Measurements from ENCODE around the gene KRT14. TPM values are rescaled to one million over a fixed set of nuclear protein-coding genes. Genes with fewer than 3 reads are reported as not detected.
"Not testable (repeated sequence)": the region's sequence is repeated elsewhere in the genome, so short reads cannot be mapped to it uniquely, and the experiment has no call there.

KRT14 gene
- total RNA-seq, 3 donors from 2014 or later (not counting 1 experiment from before 2014, with no cell fraction given), result not detected

DNA sequence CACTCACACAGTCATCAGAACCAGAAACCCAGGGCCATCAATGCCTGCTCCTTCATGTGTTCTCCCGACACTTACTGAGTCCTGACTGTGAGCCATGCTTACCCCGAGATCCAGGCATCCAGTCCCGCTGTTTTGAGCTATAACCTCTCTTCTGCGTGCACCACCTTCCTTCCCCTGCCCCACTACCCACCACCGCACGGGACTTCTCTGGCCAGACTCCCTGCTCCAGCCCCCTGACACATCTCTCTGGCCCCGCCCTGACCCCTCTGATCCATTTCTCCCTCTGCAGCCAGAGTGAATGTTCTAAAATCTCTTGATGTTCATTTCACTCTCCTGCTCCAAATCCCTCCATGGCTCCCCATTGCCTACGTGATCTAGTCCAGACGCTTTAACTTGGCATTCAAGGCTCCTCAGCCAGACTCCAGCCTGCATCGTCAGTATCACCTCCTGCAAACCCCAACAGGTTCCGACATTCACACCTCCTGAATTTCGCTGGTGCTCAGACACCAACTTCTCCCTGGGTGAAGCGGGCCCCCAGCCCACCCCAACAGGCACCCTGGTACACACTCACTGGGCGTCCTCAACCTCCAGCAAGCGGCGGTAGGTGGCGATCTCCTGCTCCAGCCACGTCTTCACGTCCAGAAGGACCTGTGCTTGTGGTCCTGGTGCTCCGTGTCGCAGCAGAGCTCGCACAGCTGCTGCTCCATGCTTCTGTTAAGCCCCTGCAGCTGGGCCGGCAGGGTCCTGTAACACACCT, 40.8 kb upstream of the KRT14 start:
- DNase-seq (no peak), ATAC-seq (no peak)
- Mint-ChIP-seq H3K4me1 (no peaks in the 10 kb centered on the region), H3K4me3 (no peak overlapping the region), H3K27ac (no peak overlapping the region), H3K36me3 (no peaks in the 10 kb centered on the region), H3K9me3 (no peaks in the 10 kb centered on the region), H3K27me3 (ENCODE audit: low read depth in 2 of 2) (peaks cover 0 to 3% of the 10 kb centered on the region in 2 donors)
- Histone ChIP-seq H3K36me3 (ENCODE audit: control insufficient read depth, insufficient read depth, low read length) (no peaks in the 10 kb centered on the region), H3K27me3 (ENCODE audit: control insufficient read depth, insufficient read depth, low read length) (no peaks in the 10 kb centered on the region), H3K27ac (ENCODE audit: low read length) (no peak overlapping the region), H3K4me3 (ENCODE audit: low read length) (no peak overlapping the region), H3K4me1 (ENCODE audit: control insufficient read depth, insufficient read depth, low read length) (no peaks in the 10 kb centered on the region), H3K9me3 (ENCODE audit: control insufficient read depth, insufficient read depth, low read length) (no peaks in the 10 kb centered on the region)
- intact Hi-C loops (cut with micrococcal nuclease), result no loop called here
- TF ChIP-seq CTCF (IDR thresholded peaks at IDR 0.05), result no peak
- WGBS (ENCODE audit: insufficient coverage), result 86% methylated on average over 22 of the region's 23 CpGs

GRCh38 chr17:41626914-41627295, 40.2 kb upstream of the KRT14 start:
- H3K9me3 Mint-ChIP-seq; ATAC-seq; H3K4me1 ChIP-seq (ENCODE audit: control insufficient read depth, insufficient read depth, low read length); H3K27ac ChIP-seq (ENCODE audit: low read length); H3K36me3 Mint-ChIP-seq; H3K4me3 Mint-ChIP-seq; H3K4me3 ChIP-seq (ENCODE audit: low read length); H3K9me3 ChIP-seq (ENCODE audit: control insufficient read depth, insufficient read depth, low read length); DNase-seq; H3K27me3 Mint-ChIP-seq (ENCODE audit: low read depth in 2 of 2); H3K36me3 ChIP-seq (ENCODE audit: control insufficient read depth, insufficient read depth, low read length); H3K27me3 ChIP-seq (ENCODE audit: control insufficient read depth, insufficient read depth, low read length); H3K27ac Mint-ChIP-seq; intact Hi-C loops (cut with micrococcal nuclease); H3K4me1 Mint-ChIP-seq: not testable (repeated sequence)
- 91% methylated on average over 5 of the region's 5 CpGs for WGBS (ENCODE audit: insufficient coverage)

DNA sequence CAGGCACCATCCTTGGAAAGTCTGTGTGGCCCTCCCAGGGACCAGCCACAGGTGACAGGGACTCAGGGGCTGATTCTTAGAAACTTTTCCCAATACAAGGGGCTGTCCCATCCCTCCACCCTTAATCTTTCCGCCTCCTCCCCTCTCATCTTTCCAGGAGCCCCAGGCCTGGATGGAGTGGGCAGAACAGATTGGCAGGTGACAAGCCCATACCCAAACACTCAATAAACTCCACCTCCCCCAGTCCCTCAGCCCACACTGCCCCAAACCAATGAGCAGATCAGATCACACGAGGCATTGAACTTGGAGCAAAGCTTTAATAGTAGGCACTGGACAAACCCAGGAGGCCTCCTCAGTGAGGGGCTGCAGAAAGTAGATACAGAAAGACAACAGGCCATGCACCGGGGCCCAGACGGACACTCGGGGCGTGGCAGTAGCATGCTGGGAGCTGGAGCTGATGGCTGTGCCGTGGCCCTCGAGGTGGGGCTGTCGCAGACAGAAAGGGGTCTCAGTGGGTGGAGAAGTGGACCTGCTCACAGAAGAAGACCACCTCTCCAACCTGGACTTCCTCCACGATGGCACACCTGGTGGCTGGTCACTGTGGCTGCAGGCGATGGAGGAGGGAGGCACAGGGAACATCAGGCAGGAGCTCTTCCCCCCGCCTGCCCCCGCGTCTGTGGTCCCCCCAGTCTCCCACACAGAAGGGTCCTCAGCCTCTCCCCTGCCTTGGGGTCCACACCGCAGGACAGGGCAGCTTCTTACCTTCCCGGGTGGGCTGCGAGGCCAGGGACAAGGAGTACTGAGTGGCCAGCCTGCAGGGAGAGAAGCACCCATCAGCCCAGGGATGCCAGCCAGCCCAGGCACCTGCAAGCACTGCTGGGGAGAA, 39.6 kb upstream of the KRT14 start:
- ATAC-seq; H3K4me3 Mint-ChIP-seq; H3K9me3 ChIP-seq (ENCODE audit: control insufficient read depth, insufficient read depth, low read length); H3K9me3 Mint-ChIP-seq; H3K27ac ChIP-seq (ENCODE audit: low read length); H3K36me3 Mint-ChIP-seq; H3K27me3 ChIP-seq (ENCODE audit: control insufficient read depth, insufficient read depth, low read length); H3K4me3 ChIP-seq (ENCODE audit: low read length); intact Hi-C loops (cut with micrococcal nuclease); DNase-seq; H3K27ac Mint-ChIP-seq; H3K27me3 Mint-ChIP-seq (ENCODE audit: low read depth in 2 of 2); H3K4me1 ChIP-seq (ENCODE audit: control insufficient read depth, insufficient read depth, low read length); H3K36me3 ChIP-seq (ENCODE audit: control insufficient read depth, insufficient read depth, low read length); H3K4me1 Mint-ChIP-seq: not testable (repeated sequence)
- 91% methylated on average over 17 of the region's 17 CpGs for WGBS (ENCODE audit: insufficient coverage)

DNA sequence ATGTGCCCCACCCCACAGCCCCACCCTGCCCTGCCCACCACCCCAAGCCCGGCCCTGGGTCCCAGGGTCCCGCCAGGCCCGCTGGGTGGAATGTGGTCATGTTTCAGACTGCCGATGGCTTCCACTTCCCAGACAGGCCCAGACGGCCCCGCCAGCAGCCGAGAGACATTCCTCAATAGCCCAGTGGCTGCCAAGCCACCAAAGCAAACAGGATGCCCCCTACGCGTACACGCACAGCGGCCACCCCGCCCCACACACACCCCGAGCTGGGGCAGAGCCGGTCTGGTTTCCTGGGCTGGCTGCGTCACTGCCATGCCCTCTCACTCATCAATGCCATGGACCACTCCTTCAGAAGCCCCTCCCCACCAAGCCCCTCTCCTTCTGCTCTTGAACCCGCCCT, 38.9 kb upstream of the KRT14 start:
- Mint-ChIP-seq H3K27me3 (ENCODE audit: low read depth in 2 of 2) (peaks cover 0 to 3% of the 10 kb centered on the region in 2 donors), H3K27ac (no peak overlapping the region), H3K4me3 (no peak overlapping the region), H3K4me1 (no peaks in the 10 kb centered on the region), H3K9me3 (no peaks in the 10 kb centered on the region), H3K36me3 (no peaks in the 10 kb centered on the region)
- 75% methylated on average over 15 of the region's 16 CpGs for WGBS (ENCODE audit: insufficient coverage)
- TF ChIP-seq CTCF (IDR thresholded peaks at IDR 0.05), result no peak
- no peaks in the 10 kb centered on the region for H3K9me3 ChIP-seq (ENCODE audit: control insufficient read depth, insufficient read depth, low read length)
- H3K4me3 ChIP-seq (ENCODE audit: low read length), result no peak overlapping the region
- no peaks in the 10 kb centered on the region for H3K4me1 ChIP-seq (ENCODE audit: control insufficient read depth, insufficient read depth, low read length)
- H3K36me3 ChIP-seq (ENCODE audit: control insufficient read depth, insufficient read depth, low read length), result no peaks in the 10 kb centered on the region
- no peaks in the 10 kb centered on the region for H3K27me3 ChIP-seq (ENCODE audit: control insufficient read depth, insufficient read depth, low read length)
- intact Hi-C loops (cut with micrococcal nuclease), result no loop called here
- ATAC-seq (no peak), DNase-seq (no peak)
- H3K27ac ChIP-seq (ENCODE audit: low read length), result no peak overlapping the region

All from natural killer cell (primary cell).